ENCODE data around the gene CALCOCO1.
A peak's percentile ranks its signal among the peaks of the same experiment; 100 is the strongest.
"Not testable (repeated sequence)": the region's sequence is repeated elsewhere in the genome, so short reads cannot be mapped to it uniquely, and the experiment has no call there.

CALCOCO1 gene, protein sequence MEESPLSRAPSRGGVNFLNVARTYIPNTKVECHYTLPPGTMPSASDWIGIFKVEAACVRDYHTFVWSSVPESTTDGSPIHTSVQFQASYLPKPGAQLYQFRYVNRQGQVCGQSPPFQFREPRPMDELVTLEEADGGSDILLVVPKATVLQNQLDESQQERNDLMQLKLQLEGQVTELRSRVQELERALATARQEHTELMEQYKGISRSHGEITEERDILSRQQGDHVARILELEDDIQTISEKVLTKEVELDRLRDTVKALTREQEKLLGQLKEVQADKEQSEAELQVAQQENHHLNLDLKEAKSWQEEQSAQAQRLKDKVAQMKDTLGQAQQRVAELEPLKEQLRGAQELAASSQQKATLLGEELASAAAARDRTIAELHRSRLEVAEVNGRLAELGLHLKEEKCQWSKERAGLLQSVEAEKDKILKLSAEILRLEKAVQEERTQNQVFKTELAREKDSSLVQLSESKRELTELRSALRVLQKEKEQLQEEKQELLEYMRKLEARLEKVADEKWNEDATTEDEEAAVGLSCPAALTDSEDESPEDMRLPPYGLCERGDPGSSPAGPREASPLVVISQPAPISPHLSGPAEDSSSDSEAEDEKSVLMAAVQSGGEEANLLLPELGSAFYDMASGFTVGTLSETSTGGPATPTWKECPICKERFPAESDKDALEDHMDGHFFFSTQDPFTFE

DNA sequence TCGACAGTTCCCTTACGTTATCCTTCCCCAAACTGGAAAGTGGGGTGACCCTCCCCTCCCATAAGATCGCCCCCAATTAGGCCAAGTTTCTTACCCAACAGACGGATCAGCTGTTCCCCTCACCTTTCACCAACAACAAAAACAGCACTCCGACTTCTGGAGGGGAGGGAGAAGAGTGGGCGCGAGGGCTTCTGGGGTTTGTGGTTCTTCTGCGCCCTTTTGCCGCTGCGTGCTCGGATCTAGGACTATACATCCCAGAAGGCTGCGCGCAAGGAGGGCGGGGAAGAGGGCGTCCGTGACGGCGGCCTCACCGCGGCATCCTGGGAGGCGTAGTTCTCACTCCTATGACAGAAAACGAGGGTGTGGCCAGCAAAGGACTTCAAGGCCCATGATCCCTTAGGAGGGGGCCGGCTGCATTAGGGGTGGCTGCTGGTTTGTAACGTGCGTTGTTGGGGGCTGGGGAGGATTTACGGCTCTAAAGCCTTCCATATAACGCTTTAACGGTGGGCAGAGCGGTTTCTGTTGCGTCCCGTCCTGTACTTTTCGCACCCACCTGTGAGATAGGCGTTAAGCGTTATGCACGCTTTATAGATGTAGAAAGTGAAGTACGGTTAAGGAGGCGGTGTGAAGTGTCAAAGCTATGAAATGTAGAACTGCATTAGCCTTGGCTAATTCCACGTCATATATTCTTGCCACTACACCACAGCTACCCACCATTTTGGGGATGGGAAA lies at the start of gene CALCOCO1:
Gene CALCOCO1, minus strand, starts transcription at position 143 of the 732 bp plus-strand sequence. CDS start 2,210 bp downstream, outside the sequence.
- peak; percentile 71 for FAIRE-seq

- no peak for FAIRE-seq
These were observed 49.6 kb upstream of the CALCOCO1 start for GRCh38 chr12:53776872-53777271.

DNA sequence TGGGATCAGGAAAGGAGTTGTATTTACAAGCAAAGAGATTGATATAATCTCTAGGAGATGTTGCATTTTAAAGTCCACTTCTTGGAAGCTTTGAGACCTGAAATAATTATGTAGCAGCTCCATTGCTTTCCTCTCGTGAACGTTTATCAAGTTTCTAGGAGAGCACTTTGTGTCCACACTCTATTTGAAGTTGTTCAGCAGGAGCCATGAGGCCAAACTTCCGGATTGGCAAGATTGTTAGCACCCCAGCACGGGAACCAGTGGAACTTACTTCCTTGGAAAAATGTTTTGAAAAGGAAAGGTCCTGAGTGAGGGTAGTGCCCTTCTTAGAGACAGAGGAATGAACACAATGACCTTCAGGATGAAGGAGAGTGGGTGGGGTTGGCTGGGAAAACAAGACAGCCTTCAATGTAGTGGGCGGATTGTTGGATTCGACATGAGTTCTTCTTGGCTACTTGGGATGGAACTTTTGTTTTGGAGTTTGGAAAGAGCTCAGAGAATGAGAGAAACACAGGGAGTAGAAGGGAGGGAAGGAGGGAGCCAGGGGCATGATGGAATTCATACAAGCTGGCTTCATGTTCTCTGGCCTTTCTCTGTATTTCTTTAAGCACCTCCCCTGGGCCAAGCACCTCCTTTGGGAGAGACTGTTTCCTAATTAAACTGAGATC lies 48.4 kb upstream of the CALCOCO1 start:
- FAIRE-seq, result no peak

GRCh38 chr12:53770281-53770680 lies 43.0 kb upstream of the CALCOCO1 start:
- no peak for FAIRE-seq

DNA sequence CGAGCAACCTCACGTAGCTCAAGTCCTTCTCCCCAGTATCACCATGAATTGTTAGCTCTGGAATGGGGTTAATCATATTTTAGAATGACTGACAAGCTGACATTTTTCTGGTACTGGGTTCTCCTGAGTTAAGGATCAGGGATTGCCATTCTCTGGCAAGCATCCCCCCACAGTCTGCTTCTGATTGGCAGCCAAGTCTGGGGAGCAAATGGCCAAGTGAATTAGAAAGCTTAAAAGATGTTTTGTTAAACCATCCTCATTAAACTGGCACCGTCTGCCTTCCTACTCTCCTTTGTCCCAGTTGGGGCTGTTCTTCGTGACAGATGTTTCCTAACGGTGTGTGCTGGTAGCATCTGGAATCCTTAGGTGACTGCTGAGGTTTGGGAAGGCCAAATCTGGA lies 41.7 kb upstream of the CALCOCO1 start:
- no peak for FAIRE-seq

DNA sequence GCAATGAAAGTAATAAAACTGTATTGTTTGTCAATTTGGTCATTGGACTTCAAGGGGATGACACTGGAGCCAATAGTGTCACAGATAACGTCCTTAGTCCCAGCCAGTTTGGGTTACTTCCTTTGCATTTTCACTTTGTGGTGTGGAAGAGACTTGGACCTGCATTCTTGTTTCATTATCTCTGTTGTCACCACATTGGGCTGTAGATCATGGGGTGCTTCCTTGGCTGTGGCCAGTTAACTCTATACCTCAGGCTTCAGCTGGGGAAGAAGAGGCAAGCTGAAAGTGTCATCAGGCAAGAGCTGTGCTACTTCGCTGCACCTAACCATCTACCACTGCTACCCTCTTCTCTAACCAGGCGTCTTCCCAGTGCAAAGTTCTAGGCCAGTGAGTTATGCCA lies 39.6 kb upstream of the CALCOCO1 start:
- no peak for FAIRE-seq

DNA sequence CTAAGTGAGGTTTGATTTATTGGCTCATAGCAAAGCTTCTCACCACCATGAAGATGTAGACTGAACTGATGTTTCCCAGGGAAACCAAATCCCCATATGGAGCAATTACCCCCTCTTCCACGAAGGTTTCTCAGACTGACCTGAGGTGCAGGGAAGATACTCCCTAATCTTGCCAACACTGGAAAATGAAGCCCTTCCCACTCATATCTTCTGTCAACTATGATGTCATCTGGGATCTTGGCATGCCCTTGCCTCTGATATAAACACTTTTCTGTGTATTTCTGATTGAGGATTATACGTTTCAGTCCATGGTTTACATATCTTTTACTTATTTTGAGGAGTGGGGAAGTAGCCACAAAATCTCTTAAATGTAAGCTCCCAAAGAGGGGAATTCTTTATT lies 38.6 kb upstream of the CALCOCO1 start:
- no peak for FAIRE-seq

DNA sequence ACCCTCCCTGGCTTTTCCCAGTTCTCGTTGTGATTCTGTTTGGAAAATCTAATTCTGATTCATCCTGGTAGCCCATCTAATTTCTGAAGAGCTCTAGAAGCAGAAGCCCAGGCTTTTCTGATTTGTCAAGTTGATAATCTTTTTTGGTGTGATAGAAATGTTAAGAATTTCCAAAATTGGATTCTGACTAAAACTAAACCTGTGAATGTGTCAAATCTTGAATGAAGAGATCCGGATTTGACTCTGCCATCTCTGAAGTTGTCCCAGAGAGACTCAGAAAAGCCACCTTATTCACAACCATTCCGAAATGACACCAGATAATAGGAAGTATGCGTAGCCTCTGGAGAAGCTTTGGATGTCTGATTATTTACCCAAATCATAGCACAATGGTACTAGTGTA lies 37.4 kb upstream of the CALCOCO1 start:
- no peak for FAIRE-seq

DNA sequence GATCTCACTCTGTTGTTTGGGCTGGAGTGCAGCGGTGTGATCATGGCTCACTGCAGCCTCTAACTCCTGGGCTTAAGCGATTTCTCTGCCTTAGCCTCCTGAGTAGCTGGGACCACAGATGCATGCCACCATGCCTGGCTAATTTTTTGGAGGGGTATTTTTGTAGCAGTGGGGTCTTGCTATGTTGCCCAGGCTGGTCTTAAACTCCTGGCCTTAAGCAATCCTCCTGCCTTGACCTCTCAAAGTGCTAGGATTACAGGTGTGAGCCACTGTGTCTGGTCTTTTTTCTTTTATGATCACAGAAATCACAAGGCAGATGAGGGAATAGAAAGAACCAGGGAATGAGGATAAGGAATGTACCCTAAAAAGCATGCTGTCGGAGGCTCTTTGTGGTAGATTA lies 35.5 kb upstream of the CALCOCO1 start:
- FAIRE-seq, result not testable (repeated sequence)

DNA sequence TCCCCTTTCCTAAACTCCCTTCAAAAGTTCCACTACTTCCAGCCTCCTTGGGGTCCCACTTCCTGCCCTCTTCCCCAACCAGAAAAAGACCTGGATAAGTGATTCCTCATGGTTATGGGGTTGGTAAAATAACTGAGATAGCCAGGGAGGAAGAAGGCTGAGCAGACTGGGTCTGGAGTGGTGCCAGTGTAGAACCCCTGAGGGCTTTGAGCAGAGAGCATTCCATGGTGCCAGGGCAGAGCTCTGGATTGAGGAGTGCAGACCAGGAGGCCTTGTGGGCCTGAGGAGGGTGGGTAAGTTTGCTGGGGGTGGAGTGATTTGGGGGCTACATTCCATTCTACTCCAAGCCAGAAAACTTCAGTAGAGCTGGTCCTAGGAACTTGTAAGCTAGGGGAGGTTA lies 34.1 kb upstream of the CALCOCO1 start:
- no peak for FAIRE-seq

DNA sequence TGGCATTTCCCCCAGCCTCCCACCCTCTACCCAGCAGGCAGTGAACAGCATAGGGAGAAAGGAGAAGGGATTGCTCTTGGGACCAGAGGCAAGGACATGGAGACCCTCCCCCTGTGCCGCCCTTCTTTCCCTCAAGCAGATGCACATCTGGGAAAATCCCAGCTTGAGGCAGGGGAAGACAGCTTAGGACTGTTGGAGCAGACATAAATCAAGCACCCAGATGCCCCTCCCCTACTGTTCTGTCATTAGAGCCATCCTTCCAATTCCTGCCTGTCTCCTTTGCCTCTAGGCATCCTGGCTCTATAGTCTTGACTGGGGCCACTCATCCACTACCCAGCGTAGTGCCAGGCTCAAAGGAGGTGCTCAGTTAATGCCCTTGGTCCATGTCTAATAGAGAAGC lies 32.0 kb upstream of the CALCOCO1 start:
- no peak for FAIRE-seq

- FAIRE-seq, result no peak
These were observed 31.5 kb upstream of the CALCOCO1 start for GRCh38 chr12:53758730-53759103.

DNA sequence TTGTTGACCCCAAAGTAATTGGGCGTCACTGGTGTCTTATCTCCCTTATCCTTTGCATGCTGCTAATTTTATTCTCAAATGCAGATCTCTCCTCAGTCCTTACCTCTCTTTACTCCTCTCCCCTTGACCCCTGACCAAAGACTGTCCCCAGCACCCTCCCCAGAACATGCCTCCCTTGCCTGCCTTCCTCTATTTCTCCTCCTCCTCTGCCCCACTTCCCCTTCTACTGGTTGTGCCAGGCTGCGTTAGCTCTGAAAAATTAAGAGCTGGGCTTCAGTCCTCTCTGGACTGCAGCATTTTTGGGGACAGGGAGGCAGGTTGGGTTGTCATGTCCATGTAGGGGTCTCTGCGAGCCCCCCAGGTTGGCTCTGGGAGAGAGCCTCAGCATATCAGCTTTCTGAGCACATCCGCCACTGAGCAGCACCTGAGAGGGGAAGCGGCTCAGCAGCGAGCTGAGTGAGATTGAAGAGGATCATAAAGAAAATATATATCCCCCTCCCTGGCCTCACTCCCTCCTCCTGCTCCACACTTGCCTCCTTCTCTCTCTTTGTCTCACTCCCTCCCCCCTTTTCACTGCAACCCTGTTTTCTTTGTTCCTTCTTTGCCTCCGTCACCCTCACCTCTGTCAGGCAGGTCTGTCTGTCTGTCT lies 31.0 kb upstream of the CALCOCO1 start:
- no peak for FAIRE-seq

DNA sequence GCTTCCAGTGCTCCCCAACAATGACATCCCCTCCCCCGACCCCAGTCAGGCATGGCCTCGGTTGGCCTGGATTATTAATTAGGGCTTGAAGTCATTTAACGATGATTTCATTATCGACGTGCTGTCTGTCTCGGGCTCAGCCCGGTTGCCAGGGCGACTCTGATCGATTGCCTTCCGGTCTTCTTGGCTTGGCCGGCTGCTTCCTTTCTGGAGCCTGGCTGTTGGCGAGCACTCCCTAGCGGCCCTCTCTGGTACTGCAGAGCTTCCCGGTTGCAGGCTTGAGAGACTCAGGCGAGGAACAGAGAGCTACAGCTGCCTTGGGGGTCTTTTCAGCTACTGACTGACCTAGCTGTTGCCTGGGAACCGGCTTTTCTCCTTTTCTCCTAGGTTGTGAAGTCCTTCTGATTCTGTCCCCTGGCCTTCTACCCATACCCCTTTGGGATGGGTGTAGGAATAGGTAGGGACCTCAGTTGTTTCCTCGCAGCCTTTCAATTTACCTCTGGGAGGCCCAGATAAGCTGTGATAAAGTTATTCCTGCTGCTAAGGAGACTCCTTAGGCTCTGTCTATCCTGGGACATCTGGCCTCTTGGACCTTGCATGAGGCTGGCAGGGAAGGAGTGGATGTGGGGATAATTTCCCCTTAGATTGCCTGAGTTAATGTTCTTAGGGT lies 30.0 kb upstream of the CALCOCO1 start:
- no peak for FAIRE-seq

GRCh38 chr12:53756300-53757100 lies 29.2 kb upstream of the CALCOCO1 start:
- FAIRE-seq, result no peak

DNA sequence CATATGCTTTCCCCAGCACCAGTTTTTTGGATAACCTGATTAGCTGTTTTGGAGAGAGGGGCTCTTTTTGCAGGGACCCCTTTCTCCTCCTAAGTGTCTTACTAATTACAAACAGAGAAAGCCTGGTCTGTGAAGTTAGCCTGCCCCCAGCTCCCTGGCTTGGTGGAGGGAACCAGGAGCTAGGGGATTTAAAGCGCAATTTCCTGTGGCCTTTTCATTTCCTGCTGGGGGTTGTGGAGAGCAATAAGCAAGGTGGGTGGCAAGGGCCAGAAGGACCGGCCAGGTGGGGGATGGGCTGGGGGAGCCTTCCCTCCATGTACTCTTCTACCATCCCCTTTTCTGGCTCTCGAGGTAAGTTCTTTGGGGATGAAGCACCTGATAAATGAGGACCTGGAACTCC lies 28.6 kb upstream of the CALCOCO1 start:
- FAIRE-seq, result no peak

- no peak for FAIRE-seq
These were observed 28.2 kb upstream of the CALCOCO1 start for GRCh38 chr12:53755451-53755891.

- no peak for FAIRE-seq
These were observed 27.5 kb upstream of the CALCOCO1 start for GRCh38 chr12:53754633-53755264.

DNA sequence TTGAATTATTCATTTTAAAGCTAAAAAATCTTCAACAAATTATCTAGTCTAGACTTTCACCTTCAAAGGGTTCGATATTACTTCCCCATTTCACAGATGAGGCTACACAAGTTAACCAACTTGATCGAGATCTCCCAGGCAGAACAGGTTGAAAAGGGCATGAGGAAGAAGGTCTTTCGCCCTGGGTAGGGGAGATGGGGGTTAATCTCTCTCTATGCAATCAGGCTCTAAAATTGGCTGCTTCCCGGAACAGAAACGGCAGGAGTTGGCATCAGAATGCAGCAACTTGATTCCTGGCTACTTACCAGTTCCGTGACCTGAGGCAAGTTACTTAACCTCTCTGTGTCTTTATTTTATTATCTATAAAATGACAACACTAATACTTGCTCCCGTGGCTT lies 26.9 kb upstream of the CALCOCO1 start:
- no peak for FAIRE-seq

- FAIRE-seq, result no peak
These were observed 25.4 kb upstream of the CALCOCO1 start for GRCh38 chr12:53752621-53753020.

Data from colon (tissue), 2 donors.